GM12801 (cell line): ENCODE results near the gene NRL.

Experiments used
- TF ChIP-seq, protein P1 (sequence below): IDR thresholded peaks from one replicate; pipeline ENCODE4 v1.5.1; 2011; ENCODE audit warnings: control low read depth; ENCODE audit not compliant: insufficient read length; ENCODE audit errors: extremely low read depth

NRL gene

DNA sequence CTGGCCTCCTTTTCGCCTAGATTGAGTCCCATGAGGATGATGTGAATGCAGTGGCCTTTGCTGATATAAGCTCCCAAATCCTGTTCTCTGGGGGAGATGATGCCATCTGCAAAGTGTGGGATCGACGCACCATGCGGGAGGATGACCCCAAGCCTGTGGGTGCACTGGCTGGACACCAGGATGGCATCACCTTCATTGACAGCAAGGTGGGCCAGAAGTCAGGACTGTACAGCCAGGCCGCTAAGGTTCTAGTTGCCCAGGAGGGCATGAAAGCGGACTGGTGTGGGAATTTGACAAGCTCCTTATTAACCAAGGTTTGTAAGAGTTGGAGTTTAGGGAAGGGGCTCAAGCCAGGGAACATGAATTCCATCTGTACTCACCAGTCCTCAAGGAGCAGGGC lies 4.9 kb upstream of the NRL start:
- TF ChIP-seq, protein P1, sequence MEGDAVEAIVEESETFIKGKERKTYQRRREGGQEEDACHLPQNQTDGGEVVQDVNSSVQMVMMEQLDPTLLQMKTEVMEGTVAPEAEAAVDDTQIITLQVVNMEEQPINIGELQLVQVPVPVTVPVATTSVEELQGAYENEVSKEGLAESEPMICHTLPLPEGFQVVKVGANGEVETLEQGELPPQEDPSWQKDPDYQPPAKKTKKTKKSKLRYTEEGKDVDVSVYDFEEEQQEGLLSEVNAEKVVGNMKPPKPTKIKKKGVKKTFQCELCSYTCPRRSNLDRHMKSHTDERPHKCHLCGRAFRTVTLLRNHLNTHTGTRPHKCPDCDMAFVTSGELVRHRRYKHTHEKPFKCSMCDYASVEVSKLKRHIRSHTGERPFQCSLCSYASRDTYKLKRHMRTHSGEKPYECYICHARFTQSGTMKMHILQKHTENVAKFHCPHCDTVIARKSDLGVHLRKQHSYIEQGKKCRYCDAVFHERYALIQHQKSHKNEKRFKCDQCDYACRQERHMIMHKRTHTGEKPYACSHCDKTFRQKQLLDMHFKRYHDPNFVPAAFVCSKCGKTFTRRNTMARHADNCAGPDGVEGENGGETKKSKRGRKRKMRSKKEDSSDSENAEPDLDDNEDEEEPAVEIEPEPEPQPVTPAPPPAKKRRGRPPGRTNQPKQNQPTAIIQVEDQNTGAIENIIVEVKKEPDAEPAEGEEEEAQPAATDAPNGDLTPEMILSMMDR = no peak

DNA sequence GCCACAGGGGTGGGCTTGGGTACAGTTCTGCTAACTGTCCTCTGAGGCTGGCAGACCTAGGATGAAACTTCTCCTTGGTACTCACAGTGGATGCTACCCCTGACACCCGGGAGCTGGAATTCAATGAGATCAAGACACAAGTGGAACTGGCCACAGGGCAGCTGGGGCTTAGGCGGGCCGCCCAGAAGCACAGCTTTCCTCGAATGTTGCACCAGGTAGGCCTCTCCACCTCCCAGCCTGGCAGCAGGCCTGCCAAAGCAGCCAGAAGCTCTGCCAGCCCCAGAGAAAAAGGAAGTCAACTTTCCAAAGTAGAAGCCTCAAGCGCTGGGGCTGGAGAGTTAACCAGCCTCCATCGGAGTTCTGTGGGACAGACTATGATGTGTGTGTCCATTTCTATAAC lies 2.4 kb upstream of the NRL start:
- TF ChIP-seq, protein P1 = no peak

DNA sequence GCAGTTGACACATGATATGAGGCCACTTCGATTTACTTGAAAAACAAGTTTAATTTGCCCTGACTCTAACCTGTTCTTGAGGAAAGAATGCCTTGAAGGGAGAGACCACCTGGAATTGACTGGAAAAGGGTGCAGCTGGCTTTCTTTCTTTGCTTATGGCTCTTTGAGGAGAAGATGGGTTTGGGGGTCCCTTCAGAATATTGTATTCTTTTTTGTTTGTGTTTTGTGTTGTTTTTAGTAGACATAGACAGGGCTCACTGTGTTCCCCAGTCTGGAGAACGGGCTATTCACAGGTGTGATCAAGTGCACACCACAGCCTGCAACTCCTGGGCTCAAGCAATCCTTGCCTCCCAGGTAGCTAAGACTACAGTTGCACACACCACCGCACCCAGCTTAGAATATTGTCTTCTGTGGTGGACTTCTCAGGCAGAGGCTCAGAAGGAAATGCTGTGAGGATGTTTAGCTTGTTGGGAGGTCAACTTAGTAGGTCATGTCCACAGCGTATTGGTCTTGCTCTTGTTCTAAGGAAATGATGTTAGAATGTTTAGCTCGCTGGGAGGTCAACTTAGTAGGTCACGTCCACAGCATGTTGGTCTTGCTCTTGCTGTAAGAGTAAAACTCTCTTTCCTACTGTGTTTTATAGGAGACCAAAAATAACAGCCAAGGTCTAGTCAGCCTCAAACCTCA lies 1.5 kb upstream of the NRL start:
- TF ChIP-seq, protein P1 = no peak

DNA sequence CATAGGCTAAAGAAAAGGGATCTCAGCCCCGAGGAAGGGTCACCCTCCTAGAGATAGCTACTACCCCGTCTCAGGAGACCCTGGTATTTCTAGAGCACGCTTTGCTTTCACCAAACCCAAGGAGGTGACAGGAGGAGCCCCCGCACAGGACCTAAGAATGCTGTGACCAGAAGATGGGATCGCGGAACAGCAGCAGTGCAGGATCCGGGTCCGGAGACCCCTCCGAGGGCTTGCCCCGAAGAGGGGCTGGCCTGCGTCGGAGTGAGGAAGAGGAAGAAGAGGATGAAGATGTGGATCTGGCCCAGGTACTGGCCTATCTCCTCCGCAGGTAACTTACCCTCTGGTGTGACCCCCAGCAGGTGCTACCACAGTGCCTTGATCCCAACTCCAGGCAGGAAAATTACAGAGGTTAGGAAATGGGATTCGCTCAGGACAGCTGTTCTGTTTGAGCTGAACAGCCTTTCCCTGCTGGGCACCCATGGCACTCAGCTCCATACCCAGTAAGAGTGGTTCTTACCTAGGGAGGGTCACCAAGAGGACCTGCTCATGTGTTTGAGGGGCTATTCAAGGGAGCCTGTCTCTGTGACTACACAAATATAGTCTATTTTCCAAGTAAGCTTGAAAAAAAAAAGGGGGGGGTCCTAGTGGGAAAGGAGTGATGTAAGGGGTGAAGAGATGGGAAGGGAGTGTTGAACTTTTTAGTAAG lies 826 bp upstream of the NRL start:
- TF ChIP-seq, protein P1 = no peak

DNA sequence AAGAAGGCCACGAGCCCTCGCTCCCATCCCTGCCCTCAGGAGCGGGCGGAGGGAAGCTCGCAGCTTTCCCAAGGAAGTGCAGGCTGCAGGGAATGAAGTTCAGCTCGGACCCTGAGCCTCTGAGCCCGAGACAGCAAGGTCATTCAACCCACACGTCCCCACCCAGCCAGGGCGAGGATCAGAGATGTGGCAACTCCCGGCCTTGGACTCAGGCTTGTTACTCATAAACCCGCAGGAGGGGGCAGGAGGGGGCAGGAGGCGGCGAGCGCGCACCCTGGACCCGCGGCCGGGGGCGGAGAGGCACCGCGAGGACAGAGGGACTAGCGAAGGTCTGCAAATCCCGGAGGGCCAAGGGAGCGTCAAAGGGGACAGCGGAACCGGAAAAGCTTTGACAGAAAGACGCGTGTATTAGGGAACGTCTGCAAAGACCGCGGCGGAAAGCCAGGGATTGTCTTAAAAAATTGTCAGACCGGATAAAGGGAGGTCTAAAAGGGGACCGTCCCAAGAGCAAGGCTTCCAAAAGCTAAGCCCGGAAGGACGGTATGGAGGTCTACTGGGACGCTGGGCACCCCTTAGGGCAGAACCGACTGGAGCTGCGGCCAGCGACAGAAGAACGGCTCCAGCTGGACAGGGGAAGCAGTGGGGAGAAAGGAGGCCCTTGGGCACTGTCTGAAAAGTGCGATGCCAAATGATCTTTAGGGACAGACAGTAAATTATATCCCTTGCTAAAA lies 783 bp downstream of the NRL start:
- TF ChIP-seq, protein P1 = no peak

DNA sequence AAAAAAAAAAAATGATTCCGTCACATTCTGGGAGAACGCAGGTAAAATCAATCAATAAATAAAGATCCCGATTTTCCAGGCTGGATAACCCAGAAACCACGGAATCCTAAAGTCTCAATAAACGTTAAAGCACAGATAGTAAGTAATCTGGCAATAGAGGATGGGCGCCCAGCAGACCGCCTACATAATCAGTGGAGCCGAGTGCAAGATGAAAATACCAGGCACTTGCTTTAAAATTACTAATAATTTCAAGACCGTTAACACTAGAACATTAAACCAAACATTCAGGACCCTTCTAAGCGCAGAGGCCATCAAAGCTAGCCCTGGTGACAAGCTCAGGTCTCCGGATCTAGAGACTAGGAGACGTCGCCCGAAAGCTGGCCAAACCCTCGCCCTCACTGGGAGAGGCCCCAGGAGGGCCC lies 1.4 kb downstream of the NRL start:
- TF ChIP-seq, protein P1 = no peak

DNA sequence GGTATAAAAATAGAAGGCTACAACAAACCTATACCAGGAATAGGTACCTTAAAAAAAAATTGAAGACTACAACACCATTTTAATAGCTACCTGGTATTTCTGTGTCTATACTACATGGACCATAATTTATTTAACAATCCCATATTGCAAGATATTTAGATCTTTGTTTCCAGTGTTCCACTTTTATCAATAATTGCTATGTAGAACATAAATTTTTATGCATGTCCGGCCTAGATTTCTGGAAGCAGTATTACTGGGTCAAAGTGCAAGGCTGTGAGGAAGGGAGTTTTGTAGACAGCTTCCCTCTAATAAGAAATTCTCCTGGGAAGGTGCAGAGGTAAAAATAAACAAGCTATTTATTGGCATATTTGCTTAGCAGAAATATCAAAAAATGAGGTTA lies 4.2 kb downstream of the NRL start:
- TF ChIP-seq, protein P1 = no peak
